Measurements from ENCODE around the gene CCDC110. TPM values are rescaled to one million over a fixed set of nuclear protein-coding genes. Genes with fewer than 3 reads are reported as not detected.

CCDC110 gene
- total and polyA plus RNA-seq, 2 donors (not counting 3 experiments of a cell fraction or from before 2014, with no cell fraction given): 0.25 to 0.71 TPM

- intact Hi-C loops (cut with micrococcal nuclease) (loop anchor here (1.0 to 2.0 kb wide), 4 partner anchors 29 to 222 kb away; partner anchors contain the start of genes ANKRD37, CCDC110 and CFAP97), dilution Hi-C loops (cut with MboI; ENCODE audit: extremely low pct_ligation_motif_present, low sequenced_read_pairs) (no loop called here)
- Histone ChIP-seq H3K9me3 (replicated peaks; ENCODE audit: control insufficient read depth, insufficient read depth, low read length) (no peaks in the 10 kb centered on the region), H3K27ac (ENCODE audit: insufficient read depth, low read depth, low read length) (peak overlapping the region; percentile 96), H3K36me3 (ENCODE audit: control insufficient read depth in 2 of 2, extremely low read depth in 1 of 2, insufficient read depth in 2 of 2, low read length in 2 of 2) (no peaks in the 10 kb centered on the region), H3K4me1 (ENCODE audit: control insufficient read depth, extremely low read depth, insufficient read depth, low read length) (peaks cover 8% of the 10 kb centered on the region), H3K27me3 (ENCODE audit: control insufficient read depth in 2 of 2, insufficient read depth in 2 of 2, low read length in 2 of 2) (no peaks in the 10 kb centered on the region), H3K79me2 (ENCODE audit: control insufficient read depth, insufficient read depth, low read length) (peaks cover 14% of the 10 kb centered on the region), H3K4me2 (ENCODE audit: insufficient read depth, low read length) (peak overlapping the region; percentile 84), H3K9me1 (replicated peaks; ENCODE audit: control insufficient read depth, extremely low read depth, insufficient read depth, low read length) (no peaks in the 10 kb centered on the region), H4K20me1 (replicated peaks; ENCODE audit: control insufficient read depth, extremely low read depth, insufficient read depth, low read length) (no peaks in the 10 kb centered on the region), H2AFZ (ENCODE audit: low read depth, low read length) (peak overlapping the region; percentile 80), H3K4me3 (replicated peaks in 1 of 3; ENCODE audit: insufficient read depth in 1 of 3, low read depth in 1 of 3, low read length in 3 of 3) (peak overlapping the region; percentile 59 to 90 (median 69)), H3K9ac (replicated peaks; ENCODE audit: extremely low read depth, insufficient read depth, low read length) (peak overlapping the region; percentile 99)
- FAIRE-seq (peak; percentile 12), DNase-seq (ENCODE audit: low read depth, low spot score) (no peak)
- POLR2A ChIA-PET: interaction anchor here (0.7 to 1.1 kb wide), 3 partner anchors 11 to 29 kb away, joined by 3 to 4 read pairs (median 3); partner anchors contain the start of genes ANKRD37 and LRP2BP
- TF ChIP-seq EZH2 (IDR thresholded peaks at IDR 0.05; ENCODE audit: borderline replicate concordance, low read depth, low read length, severe bottlenecking): no peak
- TF ChIP-seq MYC (IDR thresholded peaks at IDR 0.05; ENCODE audit: low read depth, low read length): no peak
- no peak for TF ChIP-seq JUN (IDR thresholded peaks at IDR 0.05; ENCODE audit: borderline replicate concordance, insufficient read depth, insufficient read length, low read depth)
- no peak for TF ChIP-seq POLR2AphosphoS5 (IDR thresholded peaks at IDR 0.05; ENCODE audit: insufficient read depth, low read depth, low read length)
- TF ChIP-seq MAX (IDR thresholded peaks at IDR 0.05; ENCODE audit: insufficient read depth, insufficient read length): no peak
- no peak for TF ChIP-seq CTCF (IDR thresholded peaks at IDR 0.05; ENCODE audit: extremely low read depth in 1 of 2, insufficient read depth in 1 of 2, low read depth in 1 of 2, low read length in 2 of 2)
- no peak for TF ChIP-seq GATA2 (IDR thresholded peaks at IDR 0.05; ENCODE audit: insufficient read depth, insufficient read length, low read depth, low read length)
- TSS peak; percentile 56 for BruUV-seq (replicated peaks)
- CTCF ChIA-PET: interaction anchor here (1.0 to 3.2 kb wide), 6 partner anchors 13 to 613 kb away, joined by 3 to 22 read pairs (median 7); partner anchors contain the start of genes ANKRD37, LRP2BP and SNX25
These were observed 46.5 kb downstream of the CCDC110 start for GRCh38 chr4:185424905-185425646.

Measured in endothelial cell of umbilical vein (primary cell).